Renal cortex interstitium (tissue), 11 donors: ENCODE measurements around the gene CFAP97D2. TPM values are rescaled to one million over a fixed set of nuclear protein-coding genes. Genes with fewer than 3 reads are reported as not detected.
A peak's percentile ranks its signal among the peaks of the same experiment; 100 is the strongest.
"Not testable (repeated sequence)": the region's sequence is repeated elsewhere in the genome, so short reads cannot be mapped to it uniquely, and the experiment has no call there.

Experiments used
- DNase-seq, 11 donors: peaks; one replicate each; pipeline ENCODE4 v3.0.0-alpha.2; 2013; ENCODE audit warnings: low read depth in 9 of 11, low spot score in 4 of 11; ENCODE audit errors: extremely low read depth in 1 of 11
- polyA plus RNA-seq, 3 donors: library from polyadenylated mRNA; unstranded; fragments of 120-200 nt; gene quantifications; one replicate each; pipeline ENCODE4 v1.2.1, GENCODE V29; 2013; ENCODE audit not compliant: insufficient read length in 3 of 3

The CFAP97D2 gene
- polyA plus RNA-seq, 3 donors: not detected

DNA sequence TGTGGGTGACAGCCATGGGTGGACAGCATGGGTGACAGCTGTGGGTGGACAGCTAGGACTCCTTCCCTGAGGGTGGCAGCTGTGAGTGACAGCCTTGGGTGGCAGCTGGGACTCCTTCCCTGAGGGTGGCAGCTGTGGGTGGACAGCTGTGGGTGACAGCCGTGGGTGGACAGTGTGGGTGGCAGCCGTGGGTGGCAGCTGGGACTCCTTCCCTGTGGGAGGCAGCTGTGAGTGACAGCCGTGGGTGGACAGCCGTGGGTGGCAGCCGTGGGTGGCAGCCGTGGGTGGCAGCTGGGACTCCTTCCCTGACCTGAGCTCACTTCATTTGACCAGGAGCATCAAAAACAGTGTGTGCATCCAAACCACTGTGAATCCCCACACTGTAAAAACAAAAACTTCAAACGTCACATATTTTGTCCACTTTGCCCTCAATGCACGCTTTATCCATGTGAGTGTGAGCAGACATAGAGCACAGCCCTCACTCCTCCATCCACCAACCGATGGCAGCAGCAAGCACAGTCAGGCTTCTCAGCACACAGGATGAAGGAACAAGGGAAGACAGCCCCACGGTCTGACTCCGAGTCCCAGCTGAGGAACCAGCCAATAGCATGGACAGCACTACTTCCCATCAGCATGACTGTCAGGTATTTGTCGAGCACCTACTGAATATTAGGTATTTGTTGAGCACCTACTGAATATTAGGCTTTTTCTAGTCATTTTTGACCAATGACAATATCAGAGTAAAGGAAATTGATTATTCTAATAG, 1.6 kb upstream of the CFAP97D2 start:
- no peak for DNase-seq

GRCh38 chr13:114185182-114185971, 6.3 kb downstream of the CFAP97D2 start:
- DNase-seq: no peak

- no peak for DNase-seq
Observed at GRCh38 chr13:114194853-114195252, 15.8 kb downstream of the CFAP97D2 start.

- DNase-seq: no peak
Observed at GRCh38 chr13:114196629-114197028, 17.6 kb downstream of the CFAP97D2 start.

DNA sequence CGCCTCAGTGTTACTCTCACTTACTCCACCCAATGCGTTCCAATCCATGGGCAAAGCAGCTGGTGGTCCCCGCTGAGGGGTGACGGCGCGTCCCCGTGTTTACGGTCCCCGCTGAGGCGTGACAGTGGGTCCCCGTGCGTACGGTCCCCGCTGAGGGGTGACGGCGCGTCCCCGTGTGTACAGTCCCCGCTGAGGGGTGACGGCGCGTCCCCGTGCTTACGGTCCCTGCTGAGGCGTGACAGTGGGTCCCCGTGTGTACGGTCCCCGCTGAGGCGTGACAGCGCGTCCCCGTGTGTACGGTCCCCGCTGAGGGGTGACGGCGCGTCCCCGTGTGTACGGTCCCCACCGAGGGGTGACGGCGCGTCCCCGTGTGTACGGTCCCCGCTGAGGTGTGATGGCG, 19.5 kb downstream of the CFAP97D2 start:
- DNase-seq: no peak

- not testable (repeated sequence) for DNase-seq
Observed at GRCh38 chr13:114199526-114199925, 20.5 kb downstream of the CFAP97D2 start.

DNA sequence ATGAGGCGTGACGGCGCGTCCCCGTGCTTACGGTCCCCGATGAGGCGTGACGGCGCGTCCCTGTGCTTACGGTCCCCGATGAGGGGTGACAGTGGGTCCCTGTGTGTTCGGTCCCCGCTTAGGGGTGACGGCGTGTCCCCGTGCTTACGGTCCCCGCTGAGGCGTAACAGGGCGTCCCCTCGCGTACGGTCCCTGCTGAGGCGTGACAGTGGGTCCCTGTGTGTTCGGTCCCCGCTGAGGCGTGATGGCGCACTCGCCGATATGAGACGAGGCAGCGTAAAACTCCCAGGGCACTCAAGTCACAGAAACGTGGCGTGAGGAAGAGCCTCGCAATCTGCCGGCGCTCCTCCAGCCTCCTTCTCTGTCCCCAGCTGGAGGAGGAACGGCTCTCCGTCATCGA, 20.9 kb downstream of the CFAP97D2 start:
- peak in 3 of 11 donors; percentile 10 to 20 (median 12) for DNase-seq

GRCh38 chr13:114200399-114200911, 21.4 kb downstream of the CFAP97D2 start:
- DNase-seq: peak in 7 of 11 donors; percentile 5 to 43 (median 18)

GRCh38 chr13:114202581-114202980, 23.5 kb downstream of the CFAP97D2 start:
- no peak for DNase-seq

DNA sequence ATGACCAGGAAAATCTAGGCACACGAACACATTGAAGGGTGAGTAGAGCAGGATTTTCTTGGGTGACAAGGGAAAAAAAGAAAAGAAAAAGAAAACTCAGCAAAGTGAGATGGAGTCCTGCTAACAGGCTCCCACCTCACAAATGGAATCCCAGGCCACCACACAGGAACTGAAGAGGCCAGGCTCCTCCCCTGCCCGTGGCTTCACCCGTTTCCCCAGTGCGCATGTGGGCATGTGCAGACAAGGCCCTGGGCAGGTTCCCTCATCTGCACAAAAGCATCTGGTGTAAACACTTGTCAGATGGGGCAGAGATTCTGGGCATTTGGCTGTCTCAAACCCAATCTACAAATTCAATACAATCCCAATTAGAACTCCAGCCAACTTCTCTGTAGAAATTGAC, 24.5 kb downstream of the CFAP97D2 start:
- no peak for DNase-seq

- no peak for DNase-seq
Observed at GRCh38 chr13:114204894-114205293, 25.8 kb downstream of the CFAP97D2 start.

DNA sequence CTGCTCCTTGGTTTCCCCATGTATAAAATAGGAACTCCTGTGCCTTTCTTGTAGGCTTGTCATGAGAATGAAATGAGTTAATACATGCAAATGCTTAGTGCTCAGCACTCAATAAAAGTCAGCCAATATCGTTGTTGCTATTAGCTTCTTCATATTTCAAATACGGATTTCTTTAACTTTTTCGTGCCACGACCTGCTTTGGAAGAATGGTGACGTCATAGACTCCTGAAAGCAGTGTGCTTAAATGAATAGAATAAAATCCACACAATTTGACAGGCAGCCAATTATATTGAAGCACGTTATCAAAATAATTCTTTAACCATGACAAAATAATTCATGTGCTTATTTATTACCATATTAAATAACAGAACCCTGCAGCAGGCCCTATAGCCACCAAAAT, 29.1 kb downstream of the CFAP97D2 start:
- no peak for DNase-seq

DNA sequence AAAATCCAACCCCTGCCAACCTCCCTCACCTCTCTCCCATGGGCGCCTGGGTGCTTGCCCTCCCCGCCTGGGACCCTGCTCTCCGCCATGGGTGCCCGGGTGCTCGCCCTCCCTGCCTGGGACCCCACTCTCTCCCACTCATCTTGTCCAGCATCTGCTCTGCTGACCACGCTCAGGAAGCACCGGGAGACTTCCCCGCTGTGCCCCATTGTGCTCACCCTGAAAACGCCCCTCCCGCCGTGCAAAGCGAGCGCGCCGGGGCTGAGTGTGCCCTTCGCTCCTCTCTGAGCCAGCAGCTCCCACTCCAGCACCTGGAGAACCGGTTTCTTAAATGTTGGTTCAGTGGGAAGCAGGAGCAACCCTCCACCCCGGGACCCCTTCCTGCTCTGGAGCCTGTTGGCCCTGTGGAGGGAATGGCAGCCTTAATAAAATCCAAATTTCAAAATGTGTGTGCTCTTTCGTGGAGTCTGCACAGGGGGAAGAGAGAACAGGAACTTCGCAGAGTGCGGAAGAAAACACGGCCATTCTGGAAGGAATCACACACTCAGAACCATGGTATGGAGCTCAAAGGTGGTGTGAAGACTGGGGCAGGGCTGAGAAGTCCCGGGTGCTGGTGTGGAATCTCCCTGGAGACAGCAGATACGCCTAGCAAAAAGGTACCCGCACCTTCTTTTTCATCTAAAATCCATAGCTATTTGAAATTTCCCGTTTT, 32.5 kb downstream of the CFAP97D2 start:
- no peak for DNase-seq

GRCh38 chr13:114212158-114212495, 33.1 kb downstream of the CFAP97D2 start:
- no peak for DNase-seq

GRCh38 chr13:114213980-114214379, 34.9 kb downstream of the CFAP97D2 start:
- no peak for DNase-seq

- DNase-seq: no peak
Observed at GRCh38 chr13:114219392-114219791, 40.3 kb downstream of the CFAP97D2 start.

DNA sequence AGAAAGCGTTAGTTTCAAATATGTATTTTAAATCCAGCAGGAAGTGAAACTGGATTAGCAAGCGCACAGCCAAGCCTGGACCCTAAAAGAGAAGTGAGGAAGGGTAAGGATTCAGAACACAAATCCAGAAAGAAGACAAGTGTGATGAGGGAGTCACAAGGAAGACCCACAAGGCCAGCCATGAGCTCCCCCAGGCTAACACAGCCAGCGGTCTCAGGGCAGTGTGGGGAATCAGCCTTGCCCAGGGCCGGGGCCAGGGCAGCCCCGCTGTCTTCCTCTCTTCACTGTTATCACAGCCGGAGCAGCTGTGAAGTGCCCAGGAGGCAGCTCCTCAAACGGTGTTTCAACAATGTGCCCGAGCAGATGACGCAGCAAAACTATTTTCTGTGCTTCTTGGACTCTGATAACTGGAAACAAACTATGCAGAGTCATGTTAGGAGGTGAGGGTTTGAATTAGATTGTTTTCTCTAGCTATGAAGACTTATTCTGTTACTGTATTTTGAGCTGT, 43.5 kb downstream of the CFAP97D2 start:
- no peak for DNase-seq

GRCh38 chr13:114224201-114224600, 45.1 kb downstream of the CFAP97D2 start:
- no peak for DNase-seq

DNA sequence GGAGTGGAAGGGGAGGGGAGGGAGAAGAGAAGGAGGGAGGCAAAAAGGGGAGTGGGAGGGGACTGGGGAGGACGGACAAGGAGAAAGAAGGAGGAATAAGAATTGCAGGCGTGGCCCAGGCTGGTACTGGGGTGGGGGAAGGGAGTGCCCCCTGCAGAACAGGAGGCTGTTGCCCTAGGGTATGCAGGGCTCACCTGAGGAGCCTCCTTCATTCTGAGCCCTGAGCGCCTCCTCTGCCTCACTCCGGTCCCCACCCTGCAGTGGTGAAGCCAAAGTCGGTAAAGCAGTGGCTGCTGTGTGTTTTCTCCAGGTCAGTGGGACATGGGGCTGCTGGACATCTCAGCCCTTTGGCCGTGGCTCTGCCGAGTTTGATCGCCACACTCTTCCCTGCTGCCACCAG, 46.6 kb downstream of the CFAP97D2 start:
- no peak for DNase-seq

- no peak for DNase-seq
Observed at GRCh38 chr13:114226088-114226487, 47.0 kb downstream of the CFAP97D2 start.
